HEK293T (cell line): ENCODE measurements around the gene PPP4R4.

Experiments used
- CTCF ChIA-PET: fragments of 350-600 bp; formaldehyde crosslinking; extraction: SDS; loops from one replicate; lab custom pipeline; 2021; ENCODE audit warnings: antibody characterized with exemption, inconsistent platforms; lab: Yijun Ruan, JAX
- POLR2A ChIA-PET: fragments of 350-600 bp; formaldehyde crosslinking; extraction: SDS; loops from one replicate; lab custom pipeline; 2020; ENCODE audit warnings: antibody characterized with exemption, inconsistent platforms; lab: Yijun Ruan, JAX
- DNase-seq: peaks from one replicate; pipeline ENCODE4 v3.0.0; 2012; ENCODE audit warnings: mixed read lengths; ENCODE audit errors: extremely low spot score
- ARNT ChIP-seq: fragments of 450-650 bp; IDR thresholded peaks from 2 replicates; pipeline ENCODE4 v1.6.1; 2017; ENCODE audit warnings: mild to moderate bottlenecking
- BHLHE40 ChIP-seq: fragments of 450-650 bp; IDR thresholded peaks from 2 replicates; pipeline ENCODE4 v1.6.1; 2016; ENCODE audit warnings: mild to moderate bottlenecking, moderate library complexity, borderline replicate concordance
- CTBP1 ChIP-seq: fragments of 450-650 bp; IDR thresholded peaks from 2 replicates; pipeline ENCODE4 v1.6.1; 2016; ENCODE audit warnings: borderline replicate concordance
- ELF4 ChIP-seq: fragments of 450-650 bp; IDR thresholded peaks from 2 replicates; pipeline ENCODE4 v1.6.1; 2017; ENCODE audit warnings: antibody characterized with exemption
- FOXA1 ChIP-seq: fragments of 450-650 bp; IDR thresholded peaks from 2 replicates; pipeline ENCODE4 v1.6.1; 2016; ENCODE audit warnings: mild to moderate bottlenecking
- FOXK2 ChIP-seq: fragments of 450-650 bp; IDR thresholded peaks from 2 replicates; pipeline ENCODE4 v1.6.1; 2016; ENCODE audit warnings: mild to moderate bottlenecking
- FOXM1 ChIP-seq: fragments of 450-650 bp; IDR thresholded peaks from 2 replicates; pipeline ENCODE4 v1.6.1; 2017; ENCODE audit warnings: mild to moderate bottlenecking, borderline replicate concordance
- HDGF ChIP-seq: fragments of 450-650 bp; IDR thresholded peaks from 2 replicates; pipeline ENCODE4 v1.6.1; 2017; ENCODE audit warnings: antibody characterized with exemption, borderline replicate concordance
- L3MBTL2 ChIP-seq: fragments of 450-650 bp; conservative IDR thresholded peaks from 2 replicates; pipeline ENCODE4 v1.6.1; 2016; ENCODE audit warnings: mild to moderate bottlenecking
- LEF1 ChIP-seq: fragments of 450-650 bp; IDR thresholded peaks from 2 replicates; pipeline ENCODE4 v1.6.1; 2017; ENCODE audit warnings: mild to moderate bottlenecking, borderline replicate concordance
- NFRKB ChIP-seq: fragments of 450-650 bp; IDR thresholded peaks from 2 replicates; pipeline ENCODE4 v1.6.1; 2016; ENCODE audit warnings: mild to moderate bottlenecking, moderate library complexity
- SP1 ChIP-seq: fragments of 450-650 bp; IDR thresholded peaks from 2 replicates; pipeline ENCODE4 v1.6.1; 2017
- SUZ12 ChIP-seq: fragments of 450-650 bp; IDR thresholded peaks from 2 replicates; pipeline ENCODE4 v1.6.1; 2016; ENCODE audit warnings: mild to moderate bottlenecking
- TARDBP ChIP-seq: fragments of 450-650 bp; IDR thresholded peaks from 2 replicates; pipeline ENCODE4 v1.6.1; 2016
- ZNF384 ChIP-seq: fragments of 450-650 bp; IDR thresholded peaks from 2 replicates; pipeline ENCODE4 v1.6.1; 2016
- TF ChIP-seq, protein P1 (sequence below): fragments of 450-650 bp; IDR thresholded peaks from 2 replicates; pipeline ENCODE4 v1.6.1; 2016

The PPP4R4 gene

DNA sequence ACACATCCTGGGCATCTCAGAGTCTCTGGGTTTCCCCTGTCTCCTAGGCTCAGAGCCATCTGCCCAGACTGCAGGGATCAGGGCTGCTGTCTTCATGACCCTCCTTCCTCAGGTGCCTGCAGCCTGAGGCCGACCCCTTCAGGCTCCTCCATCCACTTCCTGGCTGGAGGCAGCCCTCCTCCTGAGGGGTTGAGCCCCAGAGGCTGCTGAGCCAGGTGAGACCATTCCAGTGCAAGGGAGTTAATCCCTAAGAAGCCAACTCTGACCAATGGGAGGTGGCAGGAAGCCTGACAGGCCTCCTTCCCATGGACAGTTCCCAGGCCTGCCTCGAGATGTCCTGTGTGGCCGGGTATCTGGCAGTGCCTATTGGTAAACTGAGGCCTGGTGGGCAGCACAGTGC lies 8.4 kb upstream of the PPP4R4 start:
- CTCF ChIA-PET: no interaction called here
- DNase-seq: no peak
- TF ChIP-seq, protein P1, sequence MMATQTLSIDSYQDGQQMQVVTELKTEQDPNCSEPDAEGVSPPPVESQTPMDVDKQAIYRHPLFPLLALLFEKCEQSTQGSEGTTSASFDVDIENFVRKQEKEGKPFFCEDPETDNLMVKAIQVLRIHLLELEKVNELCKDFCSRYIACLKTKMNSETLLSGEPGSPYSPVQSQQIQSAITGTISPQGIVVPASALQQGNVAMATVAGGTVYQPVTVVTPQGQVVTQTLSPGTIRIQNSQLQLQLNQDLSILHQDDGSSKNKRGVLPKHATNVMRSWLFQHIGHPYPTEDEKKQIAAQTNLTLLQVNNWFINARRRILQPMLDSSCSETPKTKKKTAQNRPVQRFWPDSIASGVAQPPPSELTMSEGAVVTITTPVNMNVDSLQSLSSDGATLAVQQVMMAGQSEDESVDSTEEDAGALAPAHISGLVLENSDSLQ: no peak
- TF ChIP-seq SP1 (no peak), BHLHE40 (no peak), FOXM1 (no peak), SUZ12 (no peak), NFRKB (no peak), FOXA1 (no peak), FOXK2 (no peak), CTBP1 (no peak), HDGF (no peak), ZNF384 (no peak), ARNT (no peak), LEF1 (no peak), L3MBTL2 (no peak), ELF4 (no peak)
- POLR2A ChIA-PET: no interaction called here

DNA sequence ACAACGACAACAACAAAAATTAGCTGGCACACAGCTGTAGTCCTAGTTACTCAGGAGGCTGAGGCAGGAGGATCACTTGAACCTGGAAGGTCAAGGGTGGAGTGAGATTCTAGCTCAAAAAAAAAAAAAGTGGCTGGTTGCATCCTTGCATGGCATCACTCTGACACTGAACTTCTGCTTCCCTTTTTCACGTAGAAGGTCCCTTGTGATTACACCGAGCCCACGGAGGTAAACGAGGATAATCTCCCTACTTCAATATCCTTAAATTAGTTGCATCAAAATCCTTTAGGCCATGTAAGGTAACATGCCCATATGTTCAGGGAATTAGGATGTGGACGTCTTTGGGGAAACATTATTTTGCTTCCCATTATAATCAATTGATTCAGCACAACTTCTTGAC lies 4.0 kb upstream of the PPP4R4 start:
- no peak for DNase-seq
- TF ChIP-seq ZNF384: no peak
- TF ChIP-seq L3MBTL2: no peak
- TF ChIP-seq ELF4: no peak
- no peak for TF ChIP-seq ARNT
- no peak for TF ChIP-seq BHLHE40
- TF ChIP-seq, protein P1: no peak
- no peak for TF ChIP-seq LEF1
- no peak for TF ChIP-seq TARDBP
- TF ChIP-seq SUZ12: no peak
- TF ChIP-seq SP1: no peak
- no peak for TF ChIP-seq NFRKB
- no peak for TF ChIP-seq FOXM1
- TF ChIP-seq HDGF: no peak
- no peak for TF ChIP-seq CTBP1
- TF ChIP-seq FOXA1: no peak
- no peak for TF ChIP-seq FOXK2
- CTCF ChIA-PET: interaction anchor here (1.1 to 1.7 kb wide), 2 partner anchors 33 kb away, joined by 4 to 5 read pairs; no protein-coding TSS in a partner anchor
- POLR2A ChIA-PET: no interaction called here

DNA sequence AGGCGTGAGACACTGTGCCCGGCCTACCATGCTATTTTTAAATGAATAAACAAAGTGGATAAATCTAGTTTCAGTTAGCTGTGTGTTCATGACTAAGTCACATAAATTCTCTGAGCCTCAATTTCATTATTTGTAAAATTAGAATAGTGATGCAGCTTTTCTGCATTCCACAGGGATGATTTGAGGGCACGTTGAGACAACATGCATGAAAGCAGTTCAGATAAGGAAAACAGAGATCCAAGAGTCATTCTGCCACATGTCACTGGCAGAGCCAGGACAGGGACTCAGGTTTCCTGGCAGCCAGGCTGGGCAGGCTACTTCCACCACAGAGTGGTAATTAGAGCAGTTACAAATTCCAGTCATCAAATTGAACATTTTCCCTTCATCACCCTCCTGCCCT lies 2.9 kb upstream of the PPP4R4 start:
- ChIA-PET POLR2A (no interaction called here), CTCF (interaction anchor here (1.1 kb wide), 1 partner anchor 34 kb away, joined by 4 read pairs; no protein-coding TSS in a partner anchor)
- DNase-seq: no peak
- TF ChIP-seq, protein P1: no peak
- TF ChIP-seq LEF1 (no peak), ZNF384 (no peak), HDGF (no peak), L3MBTL2 (no peak), TARDBP (no peak), FOXM1 (no peak), SP1 (no peak), ARNT (no peak), ELF4 (no peak), FOXK2 (no peak), FOXA1 (no peak)

DNA sequence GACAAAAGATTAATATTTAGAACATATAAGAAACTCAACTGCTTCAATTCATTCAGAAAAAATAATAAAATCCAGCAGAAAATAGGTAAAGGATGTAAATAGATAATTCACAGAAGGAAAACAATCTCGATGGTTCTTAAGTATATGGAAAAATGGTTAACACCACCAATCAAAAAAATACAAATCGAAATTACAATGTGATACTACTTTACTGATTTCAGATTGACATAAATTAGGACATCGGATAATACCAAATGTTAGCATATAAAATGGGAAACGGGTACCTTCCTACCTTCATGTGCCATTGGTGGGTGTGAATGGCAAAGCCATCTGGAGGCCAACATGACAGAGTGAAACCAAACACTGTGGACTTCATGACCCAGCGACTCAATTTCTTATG lies 1.6 kb upstream of the PPP4R4 start:
- TF ChIP-seq ZNF384 (no peak), LEF1 (no peak), L3MBTL2 (no peak), BHLHE40 (no peak), TARDBP (no peak), SUZ12 (no peak), FOXM1 (no peak), NFRKB (no peak)
- ChIA-PET CTCF (no interaction called here), POLR2A (interaction anchor here (0.8 kb wide), 1 partner anchor 34 kb away, joined by 3 read pairs; no protein-coding TSS in a partner anchor)
- DNase-seq: no peak

DNA sequence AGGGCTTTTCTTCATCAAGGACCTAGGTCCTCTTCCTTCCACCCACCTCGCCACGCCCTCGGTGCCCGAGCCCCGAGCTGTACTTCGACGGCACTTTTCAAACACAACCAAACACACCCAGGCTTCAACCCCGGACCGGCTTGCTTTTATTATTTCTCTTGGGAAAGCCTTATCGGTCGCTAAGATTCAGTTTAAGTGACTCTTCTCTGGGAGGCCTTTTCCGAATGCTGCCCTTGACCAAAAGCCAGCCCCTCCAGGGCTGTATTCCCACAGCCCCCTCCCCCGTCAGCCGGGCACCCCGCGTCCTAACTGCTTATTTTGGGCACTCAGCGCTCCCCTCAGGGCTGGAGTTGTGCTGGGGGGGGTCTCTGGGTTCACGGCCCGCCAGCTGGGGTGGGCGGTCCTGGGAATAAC lies 644 bp upstream of the PPP4R4 start:
- ChIA-PET CTCF (no interaction called here), POLR2A (interaction anchor here (0.8 to 1.8 kb wide), 3 partner anchors 31 to 92 kb away, joined by 3 to 5 read pairs (median 3); partner anchors contain the start of genes DDX24 and IFI27L1)
- TF ChIP-seq SP1: no peak
- TF ChIP-seq ARNT: no peak
- TF ChIP-seq L3MBTL2: peak; percentile 45
- no peak for TF ChIP-seq LEF1
- no peak for TF ChIP-seq TARDBP
- TF ChIP-seq SUZ12: no peak
- no peak for TF ChIP-seq FOXA1
- TF ChIP-seq ZNF384: no peak
- no peak for DNase-seq

DNA sequence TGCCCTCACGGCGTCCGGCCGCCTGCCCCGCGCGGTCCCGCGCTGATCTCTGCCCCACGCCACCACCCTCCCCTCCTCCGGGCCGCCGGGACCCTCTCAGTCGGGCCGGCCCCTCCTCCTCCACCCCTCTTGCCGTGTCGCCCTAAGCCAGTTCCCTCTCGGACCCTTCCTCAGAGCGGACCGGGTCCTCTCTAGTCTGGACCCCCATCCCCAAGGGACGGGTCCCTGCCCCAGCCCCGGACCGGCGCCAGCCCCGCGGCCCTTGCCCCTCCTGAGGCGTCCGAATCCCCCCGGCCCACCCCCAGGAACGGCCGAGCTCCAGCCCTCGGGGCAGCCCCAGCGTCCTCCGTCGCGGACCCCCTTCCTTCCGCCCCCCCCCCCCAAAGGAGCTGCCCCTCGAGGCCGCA lies 485 bp downstream of the PPP4R4 start:
- TF ChIP-seq L3MBTL2 (no peak), SUZ12 (no peak), FOXA1 (no peak), LEF1 (no peak), SP1 (no peak), NFRKB (no peak), CTBP1 (no peak), ELF4 (no peak), ZNF384 (no peak), FOXM1 (no peak), FOXK2 (no peak), TARDBP (no peak), BHLHE40 (no peak), HDGF (no peak), ARNT (no peak)
- TF ChIP-seq, protein P1: no peak
- CTCF ChIA-PET: interaction anchor here (0.8 to 1.3 kb wide), 2 partner anchors 39 to 43 kb away, joined by 3 to 7 read pairs; no protein-coding TSS in a partner anchor
- DNase-seq: no peak
- POLR2A ChIA-PET: interaction anchor here (1.2 to 1.8 kb wide), 3 partner anchors 32 to 94 kb away, joined by 3 to 9 read pairs (median 5); partner anchors contain the start of genes DDX24 and IFI27L1
